OCI-LY1 (cell line): Measurements from ENCODE around the gene LRMDA.

Experiments
- H2AFZ ChIP-seq: fragments of 200-600 bp; sonication (generic), shearing (Covaris generic); 2 replicates; pipeline ENCODE4 v1.6.0; 2014; ENCODE audit warnings: antibody characterized with exemption, mild to moderate bottlenecking, low read length
- H3F3A ChIP-seq: fragments of 200-600 bp; sonication (generic), shearing (Covaris generic); 2 replicates; pipeline ENCODE4 v1.6.0; 2014; ENCODE audit warnings: mild to moderate bottlenecking, antibody characterized with exemption, low read length, moderate library complexity; ENCODE audit not compliant: insufficient read depth
- H3K27ac ChIP-seq: fragments of 200-600 bp; sonication (generic); 2 replicates; pipeline ENCODE4 v1.5.1; 2014; ENCODE audit warnings: low read length, mixed run types, mild to moderate bottlenecking, low read depth; ENCODE audit not compliant: poor library complexity, severe bottlenecking
- H3K27me3 ChIP-seq: fragments of 200-600 bp; sonication (generic); 2 replicates; pipeline ENCODE4 v1.6.0; 2014; ENCODE audit warnings: antibody characterized with exemption, mild to moderate bottlenecking, low read length, moderate library complexity; ENCODE audit not compliant: insufficient read depth
- H3K36me3 ChIP-seq: fragments of 200-600 bp; sonication (generic); 2 replicates; pipeline ENCODE4 v1.6.1; 2014; ENCODE audit warnings: mild to moderate bottlenecking, antibody characterized with exemption, low read length, moderate library complexity, mixed read lengths; ENCODE audit not compliant: insufficient read depth
- H3K4me1 ChIP-seq: fragments of 200-600 bp; sonication (generic); 2 replicates; pipeline ENCODE4 v1.5.1; 2014; ENCODE audit warnings: mild to moderate bottlenecking, low read length, moderate library complexity; ENCODE audit not compliant: insufficient read depth, severe bottlenecking
- H3K4me2 ChIP-seq: fragments of 200-600 bp; sonication (generic), shearing (Covaris generic); 2 replicates; pipeline ENCODE4 v1.6.1; 2014; ENCODE audit warnings: low read length
- H3K4me3 ChIP-seq: fragments of 200-600 bp; sonication (generic); 2 replicates; pipeline ENCODE4 v1.5.1; 2014; ENCODE audit warnings: low read length, low read depth, mild to moderate bottlenecking, mixed read lengths; ENCODE audit not compliant: poor library complexity, severe bottlenecking
- H3K79me2 ChIP-seq: fragments of 200-600 bp; shearing (Covaris generic); 2 replicates; pipeline ENCODE4 v1.6.1; 2016; ENCODE audit warnings: mixed run types, low read length, mixed read lengths; ENCODE audit not compliant: insufficient read depth
- H3K9ac ChIP-seq: fragments of 200-600 bp; sonication (generic), shearing (Covaris generic); 2 replicates; pipeline ENCODE4 v1.6.1; 2014; ENCODE audit warnings: mild to moderate bottlenecking, low read length, mixed read lengths
- H3K9me2 ChIP-seq: fragments of 200-600 bp; sonication (generic), shearing (Covaris generic); 2 replicates; pipeline ENCODE4 v1.6.1; 2014; ENCODE audit warnings: low read depth, mild to moderate bottlenecking, low read length, mixed read lengths
- H3K9me3 ChIP-seq: fragments of 200-600 bp; shearing (Covaris generic); 2 replicates; pipeline ENCODE4 v1.6.1; 2014; ENCODE audit warnings: low read length, mixed read lengths
- H4K20me1 ChIP-seq: fragments of 200-600 bp; sonication (generic), shearing (Covaris generic); 2 replicates; pipeline ENCODE4 v1.6.0; 2016; ENCODE audit warnings: mild to moderate bottlenecking, low read length; ENCODE audit not compliant: insufficient read depth
- EZH2 ChIP-seq: fragments of 200-600 bp; sonication (generic), shearing (Covaris generic); IDR thresholded peaks from 2 replicates; pipeline ENCODE4 v1.8.0; 2017; ENCODE audit warnings: borderline replicate concordance, mixed run types, mild to moderate bottlenecking, antibody characterized with exemption, low read length, moderate library complexity, mixed read lengths
- TF ChIP-seq, protein P1 (sequence below): fragments of 200-600 bp; sonication (generic), shearing (Covaris generic); IDR thresholded peaks from 2 replicates; pipeline ENCODE4 v1.5.1; 2017; ENCODE audit warnings: mild to moderate bottlenecking, antibody characterized with exemption, low read length, moderate library complexity, mixed read lengths

The LRMDA gene

DNA sequence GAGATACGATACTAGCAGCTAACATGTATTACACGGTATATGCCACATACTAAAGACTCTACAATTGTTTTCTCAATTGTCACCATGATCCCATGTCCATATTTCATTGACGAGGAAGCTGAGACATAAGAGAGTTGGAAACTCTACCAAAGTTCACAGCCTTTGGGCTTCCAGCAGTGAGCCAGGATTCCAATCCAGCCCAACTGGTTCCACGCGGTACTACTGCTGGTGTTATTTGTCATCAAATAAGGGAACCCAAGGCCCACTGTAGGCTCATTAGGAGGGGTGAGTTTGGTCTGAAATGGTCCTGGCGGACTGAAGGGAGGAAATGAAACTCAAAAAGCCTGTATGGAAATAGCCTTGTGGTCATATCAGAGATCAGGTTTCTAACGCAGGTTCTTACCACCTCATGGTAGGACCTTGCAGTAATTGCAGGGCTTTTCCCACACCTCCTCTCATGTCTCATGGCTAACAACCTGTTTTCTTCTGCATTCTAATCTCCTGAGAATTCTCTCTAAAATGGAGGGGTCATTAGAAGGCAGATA lies 814.6 kb downstream of the LRMDA start:
- TF ChIP-seq EZH2 = no peak
- TF ChIP-seq, protein P1, sequence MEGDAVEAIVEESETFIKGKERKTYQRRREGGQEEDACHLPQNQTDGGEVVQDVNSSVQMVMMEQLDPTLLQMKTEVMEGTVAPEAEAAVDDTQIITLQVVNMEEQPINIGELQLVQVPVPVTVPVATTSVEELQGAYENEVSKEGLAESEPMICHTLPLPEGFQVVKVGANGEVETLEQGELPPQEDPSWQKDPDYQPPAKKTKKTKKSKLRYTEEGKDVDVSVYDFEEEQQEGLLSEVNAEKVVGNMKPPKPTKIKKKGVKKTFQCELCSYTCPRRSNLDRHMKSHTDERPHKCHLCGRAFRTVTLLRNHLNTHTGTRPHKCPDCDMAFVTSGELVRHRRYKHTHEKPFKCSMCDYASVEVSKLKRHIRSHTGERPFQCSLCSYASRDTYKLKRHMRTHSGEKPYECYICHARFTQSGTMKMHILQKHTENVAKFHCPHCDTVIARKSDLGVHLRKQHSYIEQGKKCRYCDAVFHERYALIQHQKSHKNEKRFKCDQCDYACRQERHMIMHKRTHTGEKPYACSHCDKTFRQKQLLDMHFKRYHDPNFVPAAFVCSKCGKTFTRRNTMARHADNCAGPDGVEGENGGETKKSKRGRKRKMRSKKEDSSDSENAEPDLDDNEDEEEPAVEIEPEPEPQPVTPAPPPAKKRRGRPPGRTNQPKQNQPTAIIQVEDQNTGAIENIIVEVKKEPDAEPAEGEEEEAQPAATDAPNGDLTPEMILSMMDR = no peak
- Histone ChIP-seq H3K4me2 (no peak overlapping the region), H3K4me3 (no peak overlapping the region)

DNA sequence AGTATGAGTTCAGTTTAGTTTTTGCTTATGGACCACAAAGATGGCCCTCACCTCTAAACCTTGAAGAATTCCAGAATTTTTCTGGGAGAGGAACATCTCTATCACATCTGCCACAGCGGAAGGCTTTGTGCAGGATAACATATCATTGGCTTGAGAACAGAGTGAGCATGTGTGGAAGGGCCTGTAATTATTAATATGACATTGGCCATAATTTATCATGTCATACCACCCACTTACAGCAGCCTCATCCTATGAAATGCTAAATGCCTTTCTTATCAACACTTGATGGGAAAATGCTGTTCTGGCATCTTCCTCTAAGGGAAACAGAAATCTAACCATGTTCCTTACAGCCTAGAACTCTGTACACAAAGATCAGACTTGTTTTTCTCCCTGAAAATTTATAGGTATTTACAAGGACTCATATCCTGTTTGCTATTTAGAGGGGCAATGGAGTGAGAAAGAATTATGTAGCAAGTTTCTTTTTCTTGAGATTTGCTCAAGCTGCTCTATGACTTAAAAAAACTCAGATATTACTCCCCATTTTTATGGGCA lies 817.3 kb downstream of the LRMDA start:
- TF ChIP-seq, protein P1 = no peak
- no peak for TF ChIP-seq EZH2
- no peaks in the 10 kb centered on the region for H3F3A ChIP-seq
- H3K79me2 ChIP-seq = no peaks in the 10 kb centered on the region
- H3K27ac ChIP-seq = no peak overlapping the region
- no peaks in the 10 kb centered on the region for H3K9me3 ChIP-seq
- H4K20me1 ChIP-seq = no peaks in the 10 kb centered on the region
- H3K4me1 ChIP-seq = no peaks in the 10 kb centered on the region
- no peaks in the 10 kb centered on the region for H3K27me3 ChIP-seq
- no peaks in the 10 kb centered on the region for H3K9me2 ChIP-seq
- no peak overlapping the region for H3K4me3 ChIP-seq
- H3K9ac ChIP-seq = no peak overlapping the region
- H2AFZ ChIP-seq = no peak overlapping the region
- H3K4me2 ChIP-seq = no peak overlapping the region
- H3K36me3 ChIP-seq = no peaks in the 10 kb centered on the region

More for the DNA sequence above, 814.6 kb downstream of the LRMDA start:
- H3K4me1 ChIP-seq = no peaks in the 10 kb centered on the region
- no peaks in the 10 kb centered on the region for H3K79me2 ChIP-seq
- no peaks in the 10 kb centered on the region for H3F3A ChIP-seq
- no peaks in the 10 kb centered on the region for H3K9me2 ChIP-seq
- H3K36me3 ChIP-seq = no peaks in the 10 kb centered on the region
- H4K20me1 ChIP-seq = no peaks in the 10 kb centered on the region
- H3K9me3 ChIP-seq = no peaks in the 10 kb centered on the region
- H3K27ac ChIP-seq = no peak overlapping the region
- no peak overlapping the region for H2AFZ ChIP-seq
- H3K27me3 ChIP-seq = no peaks in the 10 kb centered on the region
- H3K9ac ChIP-seq = no peak overlapping the region

DNA sequence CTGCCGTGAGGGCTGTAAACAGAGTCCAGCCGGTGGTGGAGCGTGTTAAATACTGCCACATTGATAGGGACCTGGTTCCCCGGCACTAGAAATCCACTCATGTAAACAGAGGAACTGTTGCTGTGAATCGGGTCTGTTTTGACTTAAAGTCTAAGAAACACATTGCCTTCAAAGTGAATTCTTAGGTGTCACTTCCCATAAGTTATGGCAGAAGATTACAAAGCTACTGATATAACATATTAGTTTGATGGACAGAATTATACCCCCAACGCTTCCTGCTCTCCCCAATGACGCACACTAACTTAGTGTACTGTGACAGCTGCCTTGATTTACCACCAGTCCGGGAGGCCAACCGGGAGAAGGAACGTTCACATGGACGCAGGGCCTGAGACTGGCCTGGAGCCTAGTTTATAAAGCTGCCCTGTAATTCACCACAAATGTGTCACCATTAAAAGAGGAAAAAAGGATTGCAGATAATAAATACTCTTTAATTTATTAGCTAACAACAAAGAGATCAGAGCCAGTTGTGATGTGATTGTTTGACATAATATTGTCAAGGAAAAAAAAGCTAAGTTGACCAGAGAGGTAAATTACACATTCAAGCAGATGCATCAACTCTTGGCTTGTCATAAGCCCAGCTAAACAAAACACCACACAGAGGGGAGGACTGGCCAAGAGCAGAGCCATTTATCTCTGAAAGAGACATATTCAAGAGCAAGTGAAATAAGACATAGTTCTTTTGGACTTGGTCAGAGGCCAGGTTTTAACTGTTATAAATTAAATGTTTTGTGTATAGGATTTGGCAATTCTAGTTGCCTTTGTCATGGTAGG lies 820.6 kb downstream of the LRMDA start:
- Histone ChIP-seq H3F3A (no peaks in the 10 kb centered on the region), H3K9ac (no peak overlapping the region), H3K79me2 (no peaks in the 10 kb centered on the region), H3K27ac (no peak overlapping the region), H3K9me2 (no peaks in the 10 kb centered on the region), H3K36me3 (no peaks in the 10 kb centered on the region), H4K20me1 (no peaks in the 10 kb centered on the region), H3K4me2 (no peak overlapping the region), H2AFZ (no peak overlapping the region), H3K4me3 (no peak overlapping the region), H3K9me3 (no peaks in the 10 kb centered on the region), H3K27me3 (no peaks in the 10 kb centered on the region), H3K4me1 (no peaks in the 10 kb centered on the region)
- TF ChIP-seq, protein P1 = no peak
- no peak for TF ChIP-seq EZH2
